GM06990 (cell line): ENCODE measurements around the gene CACFD1.
A peak's percentile ranks its signal among the peaks of the same experiment; 100 is the strongest.

Experiments used
- DNase-seq: peaks from one replicate; pipeline ENCODE4 v3.0.0-alpha.2; 2011; ENCODE audit not compliant: insufficient read length; ENCODE audit errors: extremely low read depth
- H3K27me3 ChIP-seq: replicated peaks from 2 replicates; pipeline ENCODE4 v1.6.0; 2011; ENCODE audit warnings: low read length; ENCODE audit not compliant: control insufficient read depth, insufficient read depth
- H3K36me3 ChIP-seq: 2 replicates; pipeline ENCODE4 v1.5.1; 2011; ENCODE audit warnings: low read length; ENCODE audit not compliant: control insufficient read depth, insufficient read depth
- H3K4me3 ChIP-seq: replicated peaks from 2 replicates; pipeline ENCODE4 v1.5.1; 2011; ENCODE audit warnings: low read depth, mild to moderate bottlenecking, control low read depth, low read length
- TF ChIP-seq, protein P1 (sequence below): IDR thresholded peaks from 2 replicates; pipeline ENCODE4 v1.5.1; 2011; ENCODE audit warnings: low read length, control low read depth, mild to moderate bottlenecking, inconsistent platforms; ENCODE audit not compliant: insufficient read depth, poor library complexity, severe bottlenecking

CACFD1 gene

DNA sequence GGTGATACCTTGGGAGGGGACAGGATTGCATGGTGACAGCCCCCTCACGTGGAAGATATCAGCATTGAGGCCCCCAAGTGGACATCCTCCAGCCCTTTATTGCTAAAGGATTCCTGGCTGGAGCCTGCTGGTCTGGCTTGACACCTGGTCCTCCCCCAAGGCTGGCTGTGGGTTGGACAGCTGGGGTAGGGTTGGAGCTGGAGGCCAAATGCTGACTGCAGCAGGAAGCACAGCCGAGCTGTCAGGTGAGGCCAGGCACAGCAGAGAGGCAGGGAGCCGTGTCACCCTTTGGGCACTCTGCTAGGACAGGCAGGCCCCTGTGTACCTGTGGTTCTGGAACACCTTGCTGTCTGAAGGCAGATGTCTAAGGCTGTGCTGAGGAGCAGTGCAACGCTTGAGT, 2.2 kb downstream of the CACFD1 start:
- TF ChIP-seq, protein P1, sequence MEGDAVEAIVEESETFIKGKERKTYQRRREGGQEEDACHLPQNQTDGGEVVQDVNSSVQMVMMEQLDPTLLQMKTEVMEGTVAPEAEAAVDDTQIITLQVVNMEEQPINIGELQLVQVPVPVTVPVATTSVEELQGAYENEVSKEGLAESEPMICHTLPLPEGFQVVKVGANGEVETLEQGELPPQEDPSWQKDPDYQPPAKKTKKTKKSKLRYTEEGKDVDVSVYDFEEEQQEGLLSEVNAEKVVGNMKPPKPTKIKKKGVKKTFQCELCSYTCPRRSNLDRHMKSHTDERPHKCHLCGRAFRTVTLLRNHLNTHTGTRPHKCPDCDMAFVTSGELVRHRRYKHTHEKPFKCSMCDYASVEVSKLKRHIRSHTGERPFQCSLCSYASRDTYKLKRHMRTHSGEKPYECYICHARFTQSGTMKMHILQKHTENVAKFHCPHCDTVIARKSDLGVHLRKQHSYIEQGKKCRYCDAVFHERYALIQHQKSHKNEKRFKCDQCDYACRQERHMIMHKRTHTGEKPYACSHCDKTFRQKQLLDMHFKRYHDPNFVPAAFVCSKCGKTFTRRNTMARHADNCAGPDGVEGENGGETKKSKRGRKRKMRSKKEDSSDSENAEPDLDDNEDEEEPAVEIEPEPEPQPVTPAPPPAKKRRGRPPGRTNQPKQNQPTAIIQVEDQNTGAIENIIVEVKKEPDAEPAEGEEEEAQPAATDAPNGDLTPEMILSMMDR, result no peak
- Histone ChIP-seq H3K4me3 (no peak overlapping the region), H3K36me3 (no peaks in the 10 kb centered on the region), H3K27me3 (no peaks in the 10 kb centered on the region; the same call in 1 of the 2 replicates)
- no peak for DNase-seq

- TF ChIP-seq, protein P1, result peak; percentile 67
- no peak overlapping the region for H3K4me3 ChIP-seq
- DNase-seq, result no peak
- H3K27me3 ChIP-seq, result no peaks in the 10 kb centered on the region; the same call in 1 of the 2 replicates
- H3K36me3 ChIP-seq, result no peaks in the 10 kb centered on the region
These were observed 3.6 kb downstream of the CACFD1 start for GRCh38 chr9:133463234-133463863.

GRCh38 chr9:133463864-133464615, 4.3 kb downstream of the CACFD1 start:
- Histone ChIP-seq H3K4me3 (no peak overlapping the region), H3K27me3 (no peaks in the 10 kb centered on the region), H3K36me3 (no peaks in the 10 kb centered on the region)
- TF ChIP-seq, protein P1, result no peak
- no peak for DNase-seq

GRCh38 chr9:133464638-133465037, 4.9 kb downstream of the CACFD1 start:
- H3K4me3 ChIP-seq, result no peak overlapping the region
- TF ChIP-seq, protein P1, result no peak
- no peak for DNase-seq
- H3K27me3 ChIP-seq, result no peaks in the 10 kb centered on the region
- H3K36me3 ChIP-seq, result no peaks in the 10 kb centered on the region

- TF ChIP-seq, protein P1, result no peak
- Histone ChIP-seq H3K27me3 (no peaks in the 10 kb centered on the region), H3K4me3 (no peak overlapping the region), H3K36me3 (no peaks in the 10 kb centered on the region)
- DNase-seq, result no peak
These were observed 6.2 kb downstream of the CACFD1 start for GRCh38 chr9:133465984-133466383.
